Tibial artery (tissue), 4 donors: Measurements from ENCODE around the gene HLTF.
A peak's percentile ranks its signal among the peaks of the same experiment; 100 is the strongest.
"Not testable (repeated sequence)": the region's sequence is repeated elsewhere in the genome, so short reads cannot be mapped to it uniquely, and the experiment has no call there.

ENCODE experiments used
- DNase-seq, 2 donors: peaks; one replicate each; pipeline ENCODE4 v3.0.0-alpha.2; 2019
- H3K27ac ChIP-seq, 2 donors: fragments of 200-600 bp; sonication (generic) in 1 of 2; 1 replicate in 1 of 2; 2 replicates in 1 of 2; pipeline ENCODE4 v1.5.1; 2018 to 2019; ENCODE audit warnings: mild to moderate bottlenecking in 1 of 2
- H3K27me3 ChIP-seq, 2 donors: fragments of 200-600 bp; sonication (generic) in 1 of 2; one replicate each; pipeline versions ENCODE4 v1.5.1 to v1.6.0; 2016 to 2019
- H3K36me3 ChIP-seq, 3 donors: fragments of 200-600 bp; sonication (generic) in 2 of 3; one replicate each; pipeline ENCODE4 v1.5.1; 2016 to 2019; ENCODE audit warnings: mild to moderate bottlenecking in 2 of 3
- H3K4me1 ChIP-seq, 4 donors: fragments of 200-600 bp; sonication (generic) in 2 of 4; 1 replicate in 3 of 4; 2 replicates in 1 of 4; pipeline ENCODE4 v1.5.1; 2016 to 2019
- H3K4me3 ChIP-seq, 2 donors: fragments of 200-600 bp; sonication (generic) in 1 of 2; 1 replicate in 1 of 2; 2 replicates in 1 of 2; pipeline ENCODE4 v1.5.1; 2018 to 2019; ENCODE audit warnings: mild to moderate bottlenecking in 2 of 2
- H3K9me3 ChIP-seq, 3 donors: fragments of 200-600 bp; sonication (generic) in 1 of 3; one replicate each; pipeline ENCODE4 v1.5.1; 2016 to 2019
- intact Hi-C: fragments of 100-400 bp; cut with DNase I; formaldehyde crosslinking; loops from one replicate; pipeline ENCODE4 v1.15.0; 2023; ENCODE audit warnings: low total_unique reads
- TF ChIP-seq, protein P1 (sequence below), 2 experiments: fragments of 200-600 bp in 1 of 2; fragments of 450-650 bp in 1 of 2; IDR thresholded peaks; one replicate each; pipeline ENCODE4 v1.5.1; 2017 to 2019; ENCODE audit warnings: antibody characterized with exemption in 2 of 2, mild to moderate bottlenecking in 1 of 2, moderate library complexity in 1 of 2

HLTF gene

DNA sequence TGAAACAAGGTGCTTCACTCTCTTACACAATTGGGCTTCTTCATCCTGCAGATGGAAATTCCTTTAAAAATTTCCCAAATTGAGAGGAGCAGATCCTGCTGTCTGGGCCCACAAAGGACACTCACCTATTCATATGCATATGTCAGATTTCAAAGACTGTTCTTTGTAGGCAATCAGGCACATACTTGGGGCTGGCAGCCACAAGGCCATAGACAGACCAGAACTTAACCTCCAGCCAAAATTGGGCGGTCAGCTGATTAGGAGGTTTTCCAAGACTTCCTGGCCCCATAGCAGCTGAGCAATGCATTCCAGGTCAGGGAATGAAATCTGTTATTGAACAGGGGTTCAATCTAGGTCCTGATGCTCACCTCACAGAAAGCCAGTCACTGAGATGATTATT, 28.1 kb upstream of the HLTF start:
- intact Hi-C loops = loop anchor here (10.0 kb wide), 1 partner anchor 160 kb away; no protein-coding TSS in a partner anchor
- peaks cover 0 to 21% (median 11%) of the 10 kb centered on the region in 4 donors for H3K4me1 ChIP-seq
- H3K9me3 ChIP-seq = no peaks in the 10 kb centered on the region
- no peak overlapping the region for H3K4me3 ChIP-seq
- no peaks in the 10 kb centered on the region for H3K27me3 ChIP-seq
- TF ChIP-seq, protein P1, sequence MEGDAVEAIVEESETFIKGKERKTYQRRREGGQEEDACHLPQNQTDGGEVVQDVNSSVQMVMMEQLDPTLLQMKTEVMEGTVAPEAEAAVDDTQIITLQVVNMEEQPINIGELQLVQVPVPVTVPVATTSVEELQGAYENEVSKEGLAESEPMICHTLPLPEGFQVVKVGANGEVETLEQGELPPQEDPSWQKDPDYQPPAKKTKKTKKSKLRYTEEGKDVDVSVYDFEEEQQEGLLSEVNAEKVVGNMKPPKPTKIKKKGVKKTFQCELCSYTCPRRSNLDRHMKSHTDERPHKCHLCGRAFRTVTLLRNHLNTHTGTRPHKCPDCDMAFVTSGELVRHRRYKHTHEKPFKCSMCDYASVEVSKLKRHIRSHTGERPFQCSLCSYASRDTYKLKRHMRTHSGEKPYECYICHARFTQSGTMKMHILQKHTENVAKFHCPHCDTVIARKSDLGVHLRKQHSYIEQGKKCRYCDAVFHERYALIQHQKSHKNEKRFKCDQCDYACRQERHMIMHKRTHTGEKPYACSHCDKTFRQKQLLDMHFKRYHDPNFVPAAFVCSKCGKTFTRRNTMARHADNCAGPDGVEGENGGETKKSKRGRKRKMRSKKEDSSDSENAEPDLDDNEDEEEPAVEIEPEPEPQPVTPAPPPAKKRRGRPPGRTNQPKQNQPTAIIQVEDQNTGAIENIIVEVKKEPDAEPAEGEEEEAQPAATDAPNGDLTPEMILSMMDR (IDR thresholded peaks at IDR 0.05) = no peak
- no peaks in the 10 kb centered on the region for H3K36me3 ChIP-seq
- H3K27ac ChIP-seq = peak overlapping the region; percentile 56 to 62
- no peak for DNase-seq

DNA sequence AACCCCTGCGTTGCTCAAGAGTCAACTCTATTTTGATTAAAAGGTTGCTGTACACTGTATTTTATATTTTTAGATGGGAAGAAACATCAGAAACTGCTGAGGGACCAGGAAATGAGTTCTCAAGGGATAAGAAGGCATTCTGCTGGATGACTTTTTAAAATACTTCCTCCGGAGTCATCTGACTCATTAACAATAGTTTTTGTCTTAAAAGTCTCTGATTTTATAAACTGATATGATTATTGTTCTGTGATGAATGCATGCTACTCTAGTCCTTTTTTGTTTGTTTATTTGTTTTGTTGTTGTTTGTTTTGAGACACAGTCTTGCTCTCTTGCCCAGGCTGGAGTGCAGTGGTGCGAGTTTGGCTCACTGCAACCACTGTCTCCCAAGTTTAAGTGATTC, 18.2 kb upstream of the HLTF start:
- H3K9me3 ChIP-seq = peaks cover 0 to 13% (median 0%) of the 10 kb centered on the region in 3 donors
- H3K4me3 ChIP-seq = no peak overlapping the region
- H3K4me1 ChIP-seq = no peaks in the 10 kb centered on the region
- TF ChIP-seq, protein P1 (IDR thresholded peaks at IDR 0.05) = no peak
- DNase-seq = no peak
- H3K27me3 ChIP-seq = no peaks in the 10 kb centered on the region
- no peaks in the 10 kb centered on the region for H3K36me3 ChIP-seq
- H3K27ac ChIP-seq = no peak overlapping the region
- intact Hi-C loops = no loop called here

DNA sequence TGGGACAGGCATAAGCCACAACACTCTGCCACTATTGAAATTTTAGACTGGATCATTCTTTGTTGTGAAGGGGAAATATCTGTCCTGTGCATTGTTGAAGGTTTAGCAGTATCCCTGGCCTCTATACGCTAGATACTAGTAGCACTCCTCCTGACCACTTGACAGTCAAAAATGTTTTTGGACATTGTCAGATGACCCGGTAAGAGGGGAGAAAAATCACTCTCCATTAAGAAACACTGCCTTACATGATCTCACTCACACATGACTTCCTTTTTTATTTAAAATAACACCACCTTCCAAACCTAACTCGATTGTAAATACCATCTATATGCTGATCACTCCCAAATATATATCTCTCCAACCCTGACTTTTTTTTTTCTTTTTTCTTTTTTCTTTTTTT, 15.3 kb upstream of the HLTF start:
- intact Hi-C loops = no loop called here
- Histone ChIP-seq H3K36me3 (no peaks in the 10 kb centered on the region), H3K4me1 (no peaks in the 10 kb centered on the region), H3K27me3 (no peaks in the 10 kb centered on the region), H3K9me3 (peaks cover 0 to 13% (median 0%) of the 10 kb centered on the region in 3 donors), H3K27ac (no peak overlapping the region), H3K4me3 (no peak overlapping the region)
- TF ChIP-seq, protein P1 (IDR thresholded peaks at IDR 0.05) = no peak
- DNase-seq = no peak

DNA sequence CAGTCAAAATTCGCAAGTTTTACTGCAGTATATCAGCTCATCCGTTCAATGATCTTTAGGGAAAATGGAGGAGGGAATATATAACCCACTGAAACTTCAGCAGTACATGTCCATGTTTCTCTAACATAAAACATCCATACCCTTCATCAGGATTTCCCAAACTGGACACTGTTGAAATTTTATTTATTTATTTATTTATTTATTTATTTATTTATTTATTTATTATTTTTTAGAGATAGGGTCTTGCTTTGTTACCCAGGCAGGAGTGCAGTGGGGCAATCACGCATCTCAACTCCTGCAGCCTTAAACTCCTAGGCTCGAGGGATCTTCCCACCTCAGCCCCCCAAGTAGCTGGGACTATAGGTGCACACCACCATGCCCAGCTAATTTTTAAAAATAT, 14.8 kb upstream of the HLTF start:
- H3K27ac ChIP-seq = no peak overlapping the region
- intact Hi-C loops = no loop called here
- H3K36me3 ChIP-seq = no peaks in the 10 kb centered on the region
- DNase-seq = no peak
- no peaks in the 10 kb centered on the region for H3K4me1 ChIP-seq
- H3K9me3 ChIP-seq = peaks cover 0 to 10% (median 0%) of the 10 kb centered on the region in 3 donors
- no peaks in the 10 kb centered on the region for H3K27me3 ChIP-seq
- H3K4me3 ChIP-seq = no peak overlapping the region
- TF ChIP-seq, protein P1 (IDR thresholded peaks at IDR 0.05) = no peak

DNA sequence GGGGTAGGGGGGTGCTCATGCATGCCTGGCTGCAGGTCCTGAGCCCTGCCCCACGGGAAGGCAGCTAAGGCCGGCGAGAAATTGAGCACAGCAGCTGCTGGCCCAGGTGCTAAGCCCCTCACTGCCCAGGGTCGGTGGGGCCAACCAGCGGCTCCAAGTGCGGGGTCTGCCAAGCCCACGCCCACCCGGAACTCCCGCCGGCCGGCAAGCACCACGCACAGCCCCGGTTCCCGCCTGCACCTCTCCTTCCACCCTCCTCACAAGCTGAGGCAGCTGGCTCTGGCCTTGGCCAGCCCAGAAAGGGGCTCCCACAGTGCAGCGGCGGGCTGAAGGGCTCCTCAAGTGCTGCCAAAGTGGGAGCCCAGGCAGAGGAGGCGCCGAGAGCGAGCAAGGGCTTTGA, 11.7 kb upstream of the HLTF start:
- H3K4me1 ChIP-seq, intact Hi-C loops, H3K27ac ChIP-seq, H3K27me3 ChIP-seq, H3K9me3 ChIP-seq, H3K36me3 ChIP-seq, H3K4me3 ChIP-seq, DNase-seq: not testable (repeated sequence)

DNA sequence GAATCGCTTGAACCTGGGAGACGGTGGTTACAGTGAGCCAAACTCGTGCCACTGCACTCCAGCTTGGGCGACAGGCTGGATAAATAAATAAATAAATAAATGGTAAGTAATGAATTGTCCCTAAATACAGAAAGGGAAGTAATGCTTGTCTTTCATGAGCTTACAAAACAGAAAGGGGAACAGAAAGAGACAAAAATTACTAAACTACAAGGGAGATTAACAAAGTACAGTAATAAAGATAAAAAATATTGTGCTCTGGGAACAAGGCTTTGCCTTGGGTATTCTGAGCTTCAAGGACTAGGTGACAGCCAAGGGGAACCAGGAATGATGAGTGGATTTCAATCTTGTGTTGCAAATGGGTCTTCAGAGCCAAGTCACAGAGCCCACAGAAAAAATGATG, 9.2 kb upstream of the HLTF start:
- DNase-seq = no peak
- Histone ChIP-seq H3K36me3 (no peaks in the 10 kb centered on the region), H3K9me3 (no peaks in the 10 kb centered on the region), H3K27ac (no peak overlapping the region), H3K27me3 (no peaks in the 10 kb centered on the region), H3K4me3 (no peak overlapping the region), H3K4me1 (no peaks in the 10 kb centered on the region)
- intact Hi-C loops = no loop called here
- TF ChIP-seq, protein P1 (IDR thresholded peaks at IDR 0.05) = no peak
